Spleen (tissue), 7 donors: ENCODE results near the gene DTNBP1.

ENCODE experiments used
- POLR2A ChIP-seq, 3 donors: fragments of 450-650 bp; IDR thresholded peaks; one replicate each; pipeline ENCODE4 v1.5.1; 2017; ENCODE audit warnings: antibody characterized with exemption in 3 of 3, mild to moderate bottlenecking in 1 of 3
- TF ChIP-seq, protein P1 (sequence below), 11 experiments: fragments of 200-600 bp in 7 of 11; fragments of 450-650 bp in 4 of 11; sonication (generic) in 4 of 11; IDR thresholded peaks in 8 of 11; conservative IDR thresholded peaks in 3 of 11; 1 replicate in 7 of 11; 2 replicates in 4 of 11; pipeline versions ENCODE4 v1.4.0 to v1.8.0; 2016 to 2021; ENCODE audit warnings: antibody characterized with exemption in 11 of 11, inconsistent platforms in 4 of 11, mild to moderate bottlenecking in 1 of 11
- donor health status: DM: no; HTN: no; CAD: no; lungs with moderate emphysema.
- donor health status: DM: no; HTN: no; CAD: no.
- donor health status: DM: no; HTN: no; CAD: no.

DNA sequence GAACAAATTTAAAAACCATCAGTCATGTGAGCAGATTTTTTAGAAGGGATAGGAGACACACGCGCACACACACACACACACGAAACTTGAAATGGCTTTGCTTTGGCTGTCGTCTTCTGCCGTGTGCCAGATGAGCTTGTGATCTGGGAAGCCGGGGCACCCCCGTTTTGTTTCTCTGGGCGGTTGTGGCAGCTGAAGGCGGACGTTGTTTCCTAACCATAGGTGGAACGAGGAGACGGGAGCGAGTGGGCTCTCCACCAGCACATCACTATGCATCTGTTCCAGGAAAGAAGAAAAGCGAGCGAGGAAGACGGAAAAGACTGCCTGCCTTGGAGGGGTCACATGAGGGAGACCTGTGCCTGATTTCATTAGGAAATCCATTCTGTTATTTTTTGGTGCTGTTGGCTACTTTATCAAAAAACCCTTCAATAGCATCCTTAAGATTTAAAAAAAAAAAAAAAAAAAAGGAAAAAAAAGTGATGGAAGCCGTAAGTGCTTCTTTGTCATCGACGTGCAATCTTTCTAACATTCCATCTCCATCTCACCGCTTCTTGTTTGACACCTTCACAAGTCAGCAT lies 142.1 kb downstream of the DTNBP1 start:
- TF ChIP-seq, protein P1, sequence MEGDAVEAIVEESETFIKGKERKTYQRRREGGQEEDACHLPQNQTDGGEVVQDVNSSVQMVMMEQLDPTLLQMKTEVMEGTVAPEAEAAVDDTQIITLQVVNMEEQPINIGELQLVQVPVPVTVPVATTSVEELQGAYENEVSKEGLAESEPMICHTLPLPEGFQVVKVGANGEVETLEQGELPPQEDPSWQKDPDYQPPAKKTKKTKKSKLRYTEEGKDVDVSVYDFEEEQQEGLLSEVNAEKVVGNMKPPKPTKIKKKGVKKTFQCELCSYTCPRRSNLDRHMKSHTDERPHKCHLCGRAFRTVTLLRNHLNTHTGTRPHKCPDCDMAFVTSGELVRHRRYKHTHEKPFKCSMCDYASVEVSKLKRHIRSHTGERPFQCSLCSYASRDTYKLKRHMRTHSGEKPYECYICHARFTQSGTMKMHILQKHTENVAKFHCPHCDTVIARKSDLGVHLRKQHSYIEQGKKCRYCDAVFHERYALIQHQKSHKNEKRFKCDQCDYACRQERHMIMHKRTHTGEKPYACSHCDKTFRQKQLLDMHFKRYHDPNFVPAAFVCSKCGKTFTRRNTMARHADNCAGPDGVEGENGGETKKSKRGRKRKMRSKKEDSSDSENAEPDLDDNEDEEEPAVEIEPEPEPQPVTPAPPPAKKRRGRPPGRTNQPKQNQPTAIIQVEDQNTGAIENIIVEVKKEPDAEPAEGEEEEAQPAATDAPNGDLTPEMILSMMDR (IDR thresholded peaks at IDR 0.05 in 8 of 11, conservative IDR thresholded peaks at IDR 0.05 in 3 of 11) = no peak
- no peak for TF ChIP-seq POLR2A (IDR thresholded peaks at IDR 0.05)
